GM13977 (cell line): ENCODE measurements around the gene PTPRM.

Experiments
- DNase-seq: peaks from one replicate; pipeline ENCODE4 v3.0.0; 2012; ENCODE audit warnings: low spot score
- in situ Hi-C: fragments of 300-500 bp; cut with MboI; formaldehyde crosslinking; loops from one replicate; pipeline ENCODE4 v1.12.0; 2022; ENCODE audit warnings: low sequenced_read_pairs, low pct_unique_long_range_greater_than_20kb, mixed read lengths, inconsistent platforms; ENCODE audit not compliant: unreplicated experiment
- TF ChIP-seq, protein P1 (sequence below): IDR thresholded peaks from 2 replicates; pipeline ENCODE4 v1.5.1; 2012; ENCODE audit warnings: mild to moderate bottlenecking, control low read depth; ENCODE audit not compliant: insufficient read depth; ENCODE audit errors: extremely low read depth, missing control alignments

Gene PTPRM

DNA sequence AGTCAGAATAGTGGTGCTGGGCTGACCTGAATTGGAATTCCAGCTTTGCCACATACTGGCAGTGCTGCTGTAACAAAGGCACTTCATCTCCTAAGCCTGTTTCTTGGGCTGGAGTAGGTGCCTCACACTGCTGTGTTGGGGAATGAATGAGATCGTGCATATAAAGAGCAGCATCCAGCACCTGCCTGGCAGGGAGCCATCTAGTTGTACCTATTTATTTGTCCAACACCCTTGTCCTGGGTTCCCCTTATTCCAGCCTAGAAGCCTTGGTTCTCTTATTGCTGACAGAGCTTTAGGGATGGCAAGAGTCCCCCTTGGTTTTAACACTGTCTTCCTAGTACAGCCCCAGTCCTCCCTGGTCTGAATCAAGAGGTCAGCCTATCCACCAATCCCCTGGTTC lies 766.8 kb downstream of the PTPRM start:
- TF ChIP-seq, protein P1, sequence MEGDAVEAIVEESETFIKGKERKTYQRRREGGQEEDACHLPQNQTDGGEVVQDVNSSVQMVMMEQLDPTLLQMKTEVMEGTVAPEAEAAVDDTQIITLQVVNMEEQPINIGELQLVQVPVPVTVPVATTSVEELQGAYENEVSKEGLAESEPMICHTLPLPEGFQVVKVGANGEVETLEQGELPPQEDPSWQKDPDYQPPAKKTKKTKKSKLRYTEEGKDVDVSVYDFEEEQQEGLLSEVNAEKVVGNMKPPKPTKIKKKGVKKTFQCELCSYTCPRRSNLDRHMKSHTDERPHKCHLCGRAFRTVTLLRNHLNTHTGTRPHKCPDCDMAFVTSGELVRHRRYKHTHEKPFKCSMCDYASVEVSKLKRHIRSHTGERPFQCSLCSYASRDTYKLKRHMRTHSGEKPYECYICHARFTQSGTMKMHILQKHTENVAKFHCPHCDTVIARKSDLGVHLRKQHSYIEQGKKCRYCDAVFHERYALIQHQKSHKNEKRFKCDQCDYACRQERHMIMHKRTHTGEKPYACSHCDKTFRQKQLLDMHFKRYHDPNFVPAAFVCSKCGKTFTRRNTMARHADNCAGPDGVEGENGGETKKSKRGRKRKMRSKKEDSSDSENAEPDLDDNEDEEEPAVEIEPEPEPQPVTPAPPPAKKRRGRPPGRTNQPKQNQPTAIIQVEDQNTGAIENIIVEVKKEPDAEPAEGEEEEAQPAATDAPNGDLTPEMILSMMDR = no peak
- DNase-seq = no peak
- in situ Hi-C loops = no loop called here

DNA sequence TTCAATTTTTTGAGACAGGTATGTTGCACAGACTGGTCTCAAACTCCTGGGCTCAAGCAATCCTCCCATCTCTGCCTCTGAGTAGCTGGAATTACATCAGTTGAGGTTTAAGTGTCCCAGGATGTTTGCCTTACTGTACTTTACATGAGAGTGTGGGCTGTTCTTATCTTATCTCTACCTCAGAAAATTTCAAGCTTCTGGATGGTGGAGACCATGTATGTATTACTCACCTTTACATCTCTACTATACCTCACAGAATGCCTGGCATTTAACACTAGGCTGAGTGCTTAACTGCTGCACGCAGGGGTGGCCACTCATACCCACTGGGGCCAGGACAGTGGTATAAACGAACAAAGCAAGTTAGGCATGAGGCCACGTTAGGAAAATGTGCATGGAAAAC lies 770.1 kb downstream of the PTPRM start:
- TF ChIP-seq, protein P1 = no peak
- in situ Hi-C loops = no loop called here
- DNase-seq = no peak

DNA sequence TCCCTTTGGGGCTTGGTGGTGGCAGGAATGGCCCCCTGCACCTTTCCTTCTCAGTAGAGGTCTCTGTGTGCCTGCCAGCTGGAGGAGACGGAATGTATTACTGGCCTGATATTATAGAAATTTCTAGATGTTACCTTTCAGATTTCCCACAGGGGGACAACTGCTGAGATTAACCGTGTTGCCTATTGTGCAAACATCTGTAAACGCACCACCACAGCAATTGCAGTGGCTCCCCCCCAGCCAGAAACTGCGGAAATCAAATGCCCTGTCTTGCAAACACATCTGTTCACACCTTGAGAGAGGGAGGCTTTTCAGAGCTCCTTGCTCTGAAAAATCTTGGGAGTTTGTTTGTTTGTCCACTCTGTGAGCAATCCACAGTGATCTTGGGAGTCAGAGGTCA lies 772.1 kb downstream of the PTPRM start:
- no peak for DNase-seq
- in situ Hi-C loops = no loop called here
- TF ChIP-seq, protein P1 = no peak

DNA sequence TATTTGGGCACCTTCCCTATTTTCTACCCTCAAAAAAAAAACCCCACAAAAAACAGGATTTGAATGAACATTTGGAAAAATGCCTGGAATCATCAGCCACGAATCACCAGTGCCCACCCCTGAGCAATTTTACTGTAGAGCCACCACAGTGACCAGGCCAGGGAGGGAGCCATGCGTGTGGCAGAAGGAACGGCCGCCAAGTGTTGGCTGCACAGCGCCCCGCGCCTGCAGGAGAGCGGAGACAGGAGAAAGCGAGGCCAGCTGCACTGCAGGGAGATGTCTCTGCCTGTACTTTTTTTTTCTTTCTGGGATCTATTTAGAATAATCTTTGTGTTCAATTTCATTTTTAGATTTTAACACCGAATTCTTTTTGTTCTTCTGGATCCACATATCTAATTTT lies 772.8 kb downstream of the PTPRM start:
- in situ Hi-C loops = no loop called here
- TF ChIP-seq, protein P1 = no peak

DNA sequence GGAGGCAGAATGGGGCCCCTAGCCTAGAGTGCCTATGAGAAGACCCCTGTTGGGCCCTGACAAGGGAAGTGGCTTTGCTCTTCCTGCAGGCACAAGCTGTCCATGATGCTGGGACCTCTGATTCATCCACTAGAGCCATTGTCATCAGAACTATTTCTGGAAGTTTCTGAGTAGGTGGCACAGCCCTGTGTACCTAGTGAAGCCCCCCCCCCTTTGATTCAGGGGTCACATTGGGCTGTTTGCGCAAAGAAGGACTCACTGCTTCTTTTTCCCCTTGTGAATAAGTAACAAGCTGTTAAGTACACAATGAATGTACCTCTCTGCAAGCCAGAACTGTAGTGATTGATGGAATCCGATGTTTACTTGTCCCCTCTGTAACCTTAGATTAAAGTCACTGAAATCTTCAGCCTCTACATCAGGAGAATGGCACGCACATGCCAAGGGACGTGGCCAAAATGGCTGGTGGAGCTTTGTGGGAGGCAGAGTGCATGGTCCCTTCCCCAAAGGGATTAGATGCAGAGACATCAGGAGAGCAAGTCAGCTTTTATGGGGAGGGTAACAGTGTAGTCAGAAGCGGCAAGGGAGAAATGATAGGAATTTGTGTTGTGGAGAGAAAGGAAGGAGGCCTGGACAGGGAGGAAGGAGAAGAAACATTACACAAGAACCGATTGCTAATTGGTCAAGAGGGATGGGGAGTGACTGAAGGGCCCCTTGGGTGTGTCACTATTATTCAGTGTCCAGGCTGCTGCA lies 774.5 kb downstream of the PTPRM start:
- DNase-seq = no peak
- in situ Hi-C loops = no loop called here
- TF ChIP-seq, protein P1 = no peak

More for the DNA sequence above, 772.8 kb downstream of the PTPRM start:
- no peak for DNase-seq

DNA sequence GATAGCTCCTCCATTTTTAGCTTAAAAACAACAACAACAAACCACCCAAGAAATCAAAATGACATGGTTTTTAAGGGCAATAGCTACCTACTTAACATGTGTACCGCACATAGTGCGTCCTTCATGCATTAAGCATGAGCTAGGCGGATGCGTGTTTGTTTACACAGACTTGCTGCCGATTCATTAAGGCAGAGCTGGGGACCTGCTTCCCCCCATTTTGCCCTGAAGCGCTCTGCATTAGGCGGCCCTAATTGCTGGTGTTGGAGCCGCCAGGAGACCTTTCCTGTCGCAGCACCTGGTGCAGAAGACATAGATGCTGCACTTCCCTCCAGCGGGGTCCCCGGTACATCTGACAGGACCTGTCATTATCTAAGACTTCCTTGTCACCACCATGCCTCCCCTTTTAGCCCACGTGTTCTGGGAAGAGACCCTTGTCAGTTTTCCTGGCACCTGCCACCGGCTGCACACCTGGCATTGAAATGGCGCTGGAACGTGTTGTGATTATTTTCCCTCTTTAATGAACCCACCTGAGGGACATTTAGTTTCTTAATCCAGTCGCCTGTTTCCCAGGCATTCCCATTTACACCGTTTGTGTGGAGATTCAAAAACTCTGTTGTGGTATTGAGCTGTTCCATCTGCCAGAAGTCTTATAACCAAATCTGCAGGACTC lies 781.1 kb downstream of the PTPRM start:
- TF ChIP-seq, protein P1 = no peak
- no peak for DNase-seq
- in situ Hi-C loops = no loop called here
